ENCODE measurements around the gene PIP5K1B.
"Not testable (repeated sequence)": the region's sequence is repeated elsewhere in the genome, so short reads cannot be mapped to it uniquely, and the experiment has no call there.

Gene PIP5K1B, protein sequence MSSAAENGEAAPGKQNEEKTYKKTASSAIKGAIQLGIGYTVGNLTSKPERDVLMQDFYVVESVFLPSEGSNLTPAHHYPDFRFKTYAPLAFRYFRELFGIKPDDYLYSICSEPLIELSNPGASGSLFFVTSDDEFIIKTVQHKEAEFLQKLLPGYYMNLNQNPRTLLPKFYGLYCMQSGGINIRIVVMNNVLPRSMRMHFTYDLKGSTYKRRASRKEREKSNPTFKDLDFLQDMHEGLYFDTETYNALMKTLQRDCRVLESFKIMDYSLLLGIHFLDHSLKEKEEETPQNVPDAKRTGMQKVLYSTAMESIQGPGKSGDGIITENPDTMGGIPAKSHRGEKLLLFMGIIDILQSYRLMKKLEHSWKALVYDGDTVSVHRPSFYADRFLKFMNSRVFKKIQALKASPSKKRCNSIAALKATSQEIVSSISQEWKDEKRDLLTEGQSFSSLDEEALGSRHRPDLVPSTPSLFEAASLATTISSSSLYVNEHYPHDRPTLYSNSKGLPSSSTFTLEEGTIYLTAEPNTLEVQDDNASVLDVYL

DNA sequence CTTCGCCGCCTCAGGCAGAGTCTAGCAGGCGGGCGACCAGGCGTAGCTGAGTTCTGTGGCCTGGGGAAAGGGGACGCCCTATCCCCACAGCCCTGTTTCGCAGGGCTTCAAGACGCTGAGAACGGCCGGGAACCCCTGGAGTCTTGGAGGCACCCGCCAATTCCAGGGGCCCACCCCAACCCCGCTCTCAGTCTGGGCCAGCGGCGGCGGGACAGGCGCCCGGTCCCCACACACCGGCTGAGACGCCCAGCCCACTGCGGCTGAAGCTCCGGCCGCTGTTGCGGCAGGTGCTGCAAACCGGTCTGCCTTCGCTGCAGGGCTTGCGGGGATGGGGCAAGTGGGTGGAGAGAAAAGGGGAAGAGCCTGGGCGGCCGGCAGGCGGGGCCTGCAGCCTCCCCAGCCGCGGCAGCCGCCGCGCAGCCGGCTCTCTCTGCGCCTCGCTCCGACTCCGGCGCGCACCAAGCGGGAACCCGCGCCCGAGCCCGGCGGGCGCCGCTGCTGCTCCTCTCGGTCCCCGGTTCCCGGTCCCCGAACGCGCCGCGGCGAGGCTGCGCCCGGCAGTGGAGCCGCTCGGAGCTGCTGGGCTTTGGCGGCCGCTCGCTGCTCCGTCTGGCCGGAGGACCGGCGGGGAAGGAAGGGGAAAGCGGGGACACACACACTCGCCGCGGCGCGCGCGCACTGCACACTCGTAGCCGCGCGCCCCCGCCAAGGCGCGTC is at the start of gene PIP5K1B:
PIP5K1B (plus strand) TSS at position 427 of the 717 bp plus-strand sequence. CDS start 117,375 bp downstream, outside the sequence.
- DNase-seq, result peak; percentile 23

DNA sequence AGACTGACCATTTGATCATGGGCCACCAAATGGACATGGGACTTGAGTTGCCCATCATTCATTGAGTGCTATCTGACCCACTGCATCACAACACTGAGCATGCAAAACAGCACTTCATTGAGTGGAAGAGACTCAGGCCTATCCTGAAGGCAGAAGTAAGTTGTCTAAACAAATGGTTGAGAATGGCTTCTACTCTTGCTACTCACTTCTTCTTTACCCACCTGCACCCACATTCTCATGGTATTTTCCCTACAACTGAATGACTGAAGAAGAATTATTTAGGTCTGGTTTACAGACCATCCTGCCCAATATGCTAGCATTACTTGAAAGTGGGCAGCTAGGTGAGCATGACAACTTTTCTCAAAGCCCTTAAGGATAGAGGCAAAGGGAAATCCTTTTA is 41.0 kb upstream of the PIP5K1B start:
- DNase-seq, result no peak

DNA sequence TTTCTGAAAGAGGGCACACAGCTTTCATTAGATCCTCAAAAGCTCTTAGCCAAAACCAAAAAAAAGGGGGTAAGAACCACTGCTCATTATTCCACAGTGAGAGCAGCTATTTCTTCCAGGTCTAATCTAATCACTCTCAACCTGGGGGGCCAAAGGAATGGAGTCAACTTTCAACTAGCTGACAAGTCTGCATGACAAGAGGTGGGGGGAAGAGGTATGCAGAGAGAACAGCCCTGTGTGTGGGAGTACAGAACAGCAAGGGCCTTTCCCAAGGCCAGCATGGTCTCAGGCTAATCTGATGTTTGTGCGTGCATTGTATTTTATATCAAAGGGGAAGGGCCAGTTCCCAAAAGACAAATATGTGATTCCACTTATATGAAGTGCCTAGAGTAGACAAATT is 36.9 kb upstream of the PIP5K1B start:
- no peak for DNase-seq

DNA sequence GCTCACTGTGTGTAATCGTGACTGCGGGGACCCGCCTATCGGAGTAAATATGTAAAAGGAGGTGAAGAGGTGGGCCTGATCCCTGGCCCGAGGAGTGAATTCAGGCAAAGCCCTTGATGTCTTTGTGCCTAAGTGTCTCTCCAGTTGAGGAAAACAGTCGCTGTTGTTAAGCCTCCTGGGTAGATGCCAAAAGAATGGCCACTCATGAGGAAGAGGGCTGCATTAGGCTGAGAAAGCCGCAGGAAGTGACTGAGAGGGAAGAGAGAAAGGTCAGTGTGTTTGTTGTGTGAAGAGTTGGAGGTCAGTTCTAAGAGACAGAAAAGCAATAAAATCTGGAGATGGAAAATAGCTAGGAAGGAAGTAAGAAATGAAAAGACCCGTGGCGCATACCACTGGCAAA is 35.8 kb upstream of the PIP5K1B start:
- no peak for DNase-seq

DNA sequence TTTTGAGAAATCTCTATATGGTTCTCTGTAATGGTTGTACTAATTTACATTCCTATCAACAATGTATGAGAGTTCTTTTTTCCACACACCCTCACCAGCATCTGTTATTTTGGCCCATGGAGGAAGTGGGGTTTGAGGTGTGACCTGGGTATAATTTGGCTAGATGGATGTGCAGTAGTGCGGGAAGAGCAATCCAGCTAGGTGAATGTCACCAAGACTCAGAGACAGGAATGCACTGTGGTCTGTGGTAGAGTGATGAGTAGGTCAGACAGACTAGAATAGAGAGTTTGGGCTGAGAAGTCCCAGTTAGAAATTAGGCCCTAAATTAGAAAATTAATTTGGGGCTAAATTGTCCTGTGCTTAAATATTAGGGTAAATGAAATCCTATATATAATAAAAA is 32.8 kb upstream of the PIP5K1B start:
- no peak for DNase-seq

DNA sequence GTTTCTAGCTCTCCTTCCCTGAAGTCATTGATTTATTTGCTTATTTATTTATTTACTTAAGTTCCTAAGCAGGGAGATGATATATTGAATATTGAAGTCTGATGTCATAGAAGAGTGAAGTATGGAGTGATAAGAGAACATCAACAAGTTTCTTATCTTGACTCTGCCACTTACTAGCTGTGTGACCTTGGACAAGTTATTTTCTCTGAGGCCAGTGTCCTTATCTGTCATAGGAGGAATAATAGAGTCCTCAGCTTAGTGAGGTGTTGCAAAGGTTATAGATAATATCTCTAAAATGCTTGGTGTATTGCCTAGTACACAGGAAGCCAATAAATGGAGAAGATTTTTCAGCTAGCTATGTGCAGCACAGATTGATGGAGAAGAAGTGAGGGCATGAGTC is 32.4 kb upstream of the PIP5K1B start:
- DNase-seq, result no peak

DNA sequence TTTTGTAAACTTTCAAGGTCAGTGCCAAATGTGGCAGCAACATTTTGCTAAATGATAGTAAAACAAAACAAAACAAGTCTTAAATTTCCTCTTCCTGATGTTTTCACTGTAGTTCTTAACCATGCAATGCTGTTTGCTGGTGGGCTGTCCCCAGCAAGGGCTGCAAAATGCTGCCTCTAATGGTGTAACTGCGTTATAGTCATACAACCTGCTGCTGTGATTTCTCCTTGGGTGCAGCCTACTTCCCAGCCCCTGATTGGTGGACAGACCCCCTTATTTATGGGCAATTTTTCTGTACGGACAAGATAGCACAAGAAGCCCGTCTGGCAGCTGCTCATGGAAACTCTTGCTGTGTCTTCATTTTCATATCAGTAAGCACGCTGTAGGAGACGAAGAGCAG is 26.6 kb upstream of the PIP5K1B start:
- no peak for DNase-seq

DNA sequence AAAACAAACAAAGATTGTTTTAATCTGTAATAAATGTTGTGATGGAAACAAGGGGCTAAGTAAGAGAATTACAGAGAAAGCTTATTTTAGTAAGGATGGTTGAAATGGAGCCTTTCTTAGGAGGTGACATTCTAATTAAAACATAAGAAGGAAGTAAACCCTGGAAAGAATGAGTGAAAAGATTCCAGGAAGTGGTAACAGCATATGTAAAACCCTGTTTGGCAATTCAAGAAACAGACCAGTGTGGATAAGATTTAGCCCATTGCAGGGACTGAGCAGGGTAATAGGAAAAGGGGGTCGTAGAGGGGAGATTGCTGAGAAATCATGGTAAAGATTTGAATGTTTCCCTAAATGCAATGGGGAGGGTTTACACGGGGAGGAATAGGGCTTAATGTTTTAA is 21.6 kb upstream of the PIP5K1B start:
- DNase-seq, result no peak

DNA sequence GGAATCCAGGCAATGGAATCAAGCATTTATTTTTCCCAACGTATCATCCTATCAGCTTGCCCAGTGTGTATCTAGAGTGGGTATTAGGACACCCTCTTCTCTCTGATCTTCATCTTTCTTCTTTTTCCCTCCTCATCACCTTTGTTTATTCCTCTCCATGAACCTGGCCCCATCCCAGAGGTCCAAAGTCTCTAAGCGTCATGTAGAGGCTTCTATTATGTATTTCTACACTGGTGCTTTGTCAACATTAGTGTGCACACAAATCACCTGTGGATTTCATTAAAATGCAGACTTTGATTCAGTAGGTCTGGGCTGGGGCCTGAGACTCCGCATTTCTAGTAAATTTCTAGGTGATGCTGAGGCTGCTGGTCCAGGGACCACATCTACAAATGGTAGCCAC is 19.8 kb upstream of the PIP5K1B start:
- no peak for DNase-seq

DNA sequence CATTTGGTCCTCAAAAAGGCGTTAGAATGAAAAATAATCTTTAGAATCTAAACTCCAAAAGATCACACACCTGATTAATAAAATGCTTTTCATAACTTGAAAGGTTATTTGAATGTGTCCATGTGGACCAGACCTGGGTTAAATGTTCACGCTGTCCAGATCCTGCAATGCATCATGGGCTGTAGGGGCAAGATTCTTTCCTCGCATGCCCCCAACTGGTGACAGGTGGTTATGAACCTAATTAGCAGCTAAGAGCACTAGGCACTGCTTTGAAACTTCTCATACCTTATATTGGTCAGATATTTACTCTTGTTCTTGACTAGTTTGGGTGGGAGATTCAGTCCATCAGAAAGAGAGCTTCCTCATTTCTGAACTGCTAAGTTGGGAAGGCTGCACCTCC is 19.3 kb upstream of the PIP5K1B start:
- DNase-seq, result no peak

DNA sequence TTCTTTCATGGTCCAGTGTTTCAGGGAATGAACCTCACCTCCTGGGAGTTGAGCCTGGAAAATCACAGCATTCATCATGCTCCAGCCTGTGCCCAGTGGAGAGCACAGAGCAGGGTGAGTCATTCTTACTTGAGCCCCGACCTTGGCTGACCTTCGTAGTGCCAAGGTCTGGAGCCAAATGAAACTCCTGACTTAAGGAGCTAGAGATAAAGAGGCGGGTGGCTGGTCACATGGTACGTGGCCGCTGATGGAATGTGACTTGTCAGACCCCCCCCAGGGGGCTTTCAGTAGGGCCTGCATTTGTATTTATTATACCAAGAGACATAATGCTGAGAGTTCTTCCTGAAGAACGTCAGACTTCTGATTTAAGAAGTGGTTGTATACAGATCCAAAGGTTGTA is 15.0 kb upstream of the PIP5K1B start:
- no peak for DNase-seq

DNA sequence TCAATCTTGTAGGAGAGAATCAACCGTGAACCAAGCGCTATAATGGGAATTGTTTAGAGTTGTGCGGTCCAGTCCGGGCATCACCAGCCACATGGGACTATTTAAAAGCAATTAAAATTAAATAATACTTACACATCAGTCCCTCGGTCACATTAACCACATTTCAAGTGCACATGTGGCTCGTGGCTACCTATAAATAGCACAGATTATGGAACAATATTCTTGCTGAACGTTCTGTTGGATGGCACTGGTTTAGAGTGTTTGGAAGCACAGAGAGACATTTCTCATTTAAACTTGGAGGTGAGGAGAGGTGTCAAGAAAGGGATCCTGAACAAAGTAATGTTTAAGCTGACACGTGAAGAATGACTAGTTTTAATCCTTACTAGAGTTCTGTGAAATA is 12.5 kb upstream of the PIP5K1B start:
- DNase-seq, result no peak

DNA sequence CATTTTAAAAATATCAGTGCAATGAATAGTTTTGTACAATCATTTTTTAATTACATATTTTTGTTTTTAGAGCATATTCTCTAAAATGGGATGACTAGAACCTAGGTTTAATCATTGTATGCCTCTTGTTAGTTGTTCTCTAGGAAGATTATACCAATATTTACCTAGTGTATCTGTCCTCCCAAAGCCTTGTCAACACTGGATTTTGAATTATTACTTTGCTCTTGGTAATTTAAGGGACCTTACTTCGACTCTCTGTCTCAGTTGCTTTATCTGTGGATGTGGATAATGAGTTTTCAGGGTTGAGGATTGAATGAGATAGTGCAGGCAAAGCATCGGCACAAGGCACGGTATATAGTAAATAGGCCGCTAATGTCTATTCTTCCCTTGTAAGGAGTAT is 10.9 kb upstream of the PIP5K1B start:
- DNase-seq, result no peak

DNA sequence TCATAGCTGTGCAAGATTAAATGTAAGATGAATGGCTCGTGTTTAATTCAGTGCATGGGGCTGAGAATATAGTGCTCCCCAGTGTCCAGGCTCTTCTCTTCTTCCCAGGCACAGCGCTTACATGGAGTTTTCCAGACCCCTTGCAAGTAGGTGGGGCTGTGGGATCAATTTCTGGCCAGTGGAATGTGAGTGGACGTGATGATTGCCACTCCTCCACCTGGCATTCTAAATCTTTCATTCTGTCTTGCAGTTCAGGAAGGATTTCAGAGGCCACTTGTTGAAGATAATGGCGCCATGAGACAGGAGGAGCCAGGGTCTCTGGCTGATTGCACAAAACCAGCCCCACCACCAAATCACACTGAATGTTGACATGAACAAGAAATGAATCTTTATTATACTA is 7.2 kb upstream of the PIP5K1B start:
- no peak for DNase-seq

DNA sequence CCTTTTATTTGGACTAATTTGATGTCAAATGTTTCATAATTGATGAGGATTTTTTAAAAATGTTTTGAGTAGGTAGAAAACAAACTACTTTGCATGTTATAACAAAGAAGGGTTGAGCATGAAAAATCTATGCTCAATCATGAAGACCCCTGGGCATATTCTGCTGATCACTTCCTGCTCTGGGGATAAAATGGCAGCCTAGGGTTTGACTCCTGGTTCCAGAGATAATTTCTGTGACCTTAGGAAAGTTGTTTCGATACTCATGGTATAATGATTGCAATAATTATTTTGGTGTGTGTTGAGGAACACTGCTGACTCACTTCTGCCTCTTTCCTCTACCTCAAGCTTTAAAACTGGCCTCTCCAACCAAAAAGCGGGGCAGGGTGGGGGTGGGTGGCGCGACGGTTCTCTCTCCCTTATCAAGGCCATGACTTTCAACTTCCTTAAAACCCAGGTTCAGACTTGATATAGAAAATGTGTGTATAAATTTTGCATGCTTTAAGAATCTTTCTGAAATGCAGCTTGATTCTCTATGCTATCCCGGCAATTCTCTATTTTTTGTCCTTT is 6.0 kb upstream of the PIP5K1B start:
- no peak for DNase-seq

DNA sequence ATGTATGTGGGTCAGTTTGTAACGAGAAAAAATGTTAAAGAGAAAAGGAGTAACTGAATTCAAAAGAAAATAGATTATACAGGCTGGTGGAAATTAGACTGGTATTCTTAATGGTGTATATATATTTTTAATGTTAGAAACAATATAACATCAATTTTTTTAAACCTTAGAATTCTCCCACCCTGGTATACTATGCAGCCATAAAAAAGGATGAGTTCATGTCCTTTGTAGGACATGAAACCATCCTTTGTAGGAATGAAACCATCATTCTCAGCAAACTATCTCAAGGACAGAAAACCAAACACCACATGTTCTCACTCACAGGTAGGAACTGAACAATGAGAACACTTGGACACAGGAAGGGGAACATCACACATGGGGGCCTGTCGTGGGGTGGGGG is 5.4 kb upstream of the PIP5K1B start:
- DNase-seq, result not testable (repeated sequence)

DNA sequence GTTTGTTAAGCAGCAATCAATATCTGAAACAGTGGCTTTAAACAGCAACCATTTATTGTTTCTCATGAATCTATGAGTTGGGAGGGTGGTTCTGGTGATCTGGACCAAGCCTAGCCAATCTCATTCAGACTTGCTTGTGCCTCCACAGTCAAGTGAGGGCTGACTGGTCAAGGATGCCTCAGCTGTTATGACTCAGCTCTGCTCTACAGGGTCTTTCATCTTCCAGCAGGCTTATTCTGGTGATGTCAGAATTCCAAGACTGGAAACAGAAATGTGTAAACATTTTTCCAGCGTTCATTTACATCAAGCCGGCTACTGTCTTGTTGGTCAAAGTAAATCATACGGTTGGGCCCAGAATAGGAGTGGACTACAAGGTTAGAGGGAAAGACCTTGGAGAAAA is 2.5 kb upstream of the PIP5K1B start:
- DNase-seq, result no peak

DNA sequence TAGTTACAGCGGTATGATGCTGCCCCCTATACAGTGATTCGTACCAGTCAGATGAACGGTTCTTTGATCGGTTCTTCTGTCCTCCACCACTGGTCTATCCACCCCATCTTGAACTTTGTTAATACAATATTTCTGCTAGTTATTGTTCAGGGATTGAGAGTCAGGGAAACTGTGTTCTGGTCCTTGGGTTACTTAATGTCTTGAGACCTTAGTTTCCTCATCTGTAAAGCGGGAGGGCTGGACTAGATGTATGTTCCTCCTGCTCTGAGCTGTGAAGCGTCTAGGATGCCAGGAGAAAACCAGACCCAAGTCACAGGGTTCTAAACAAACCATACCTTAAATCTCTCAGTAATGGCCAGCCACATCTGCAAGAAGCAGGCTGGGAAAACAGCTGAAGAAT is 1.4 kb upstream of the PIP5K1B start:
- no peak for DNase-seq

DNA sequence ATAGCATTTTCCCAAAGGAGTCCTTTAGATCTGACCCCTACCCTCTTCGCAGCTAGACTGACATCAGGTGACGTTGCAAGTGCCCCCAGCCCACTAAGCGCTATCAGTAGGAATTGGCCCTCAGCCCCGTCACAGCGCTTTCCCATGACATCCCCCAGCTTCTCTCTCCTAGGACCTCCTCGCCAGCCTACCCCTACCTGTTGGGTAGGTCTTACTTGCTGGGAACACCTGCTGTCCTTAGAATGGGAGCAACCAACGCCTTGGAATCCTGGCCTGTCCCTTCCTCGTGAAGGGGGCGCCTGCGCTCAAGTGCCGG is 584 bp upstream of the PIP5K1B start:
- no peak for DNase-seq

DNA sequence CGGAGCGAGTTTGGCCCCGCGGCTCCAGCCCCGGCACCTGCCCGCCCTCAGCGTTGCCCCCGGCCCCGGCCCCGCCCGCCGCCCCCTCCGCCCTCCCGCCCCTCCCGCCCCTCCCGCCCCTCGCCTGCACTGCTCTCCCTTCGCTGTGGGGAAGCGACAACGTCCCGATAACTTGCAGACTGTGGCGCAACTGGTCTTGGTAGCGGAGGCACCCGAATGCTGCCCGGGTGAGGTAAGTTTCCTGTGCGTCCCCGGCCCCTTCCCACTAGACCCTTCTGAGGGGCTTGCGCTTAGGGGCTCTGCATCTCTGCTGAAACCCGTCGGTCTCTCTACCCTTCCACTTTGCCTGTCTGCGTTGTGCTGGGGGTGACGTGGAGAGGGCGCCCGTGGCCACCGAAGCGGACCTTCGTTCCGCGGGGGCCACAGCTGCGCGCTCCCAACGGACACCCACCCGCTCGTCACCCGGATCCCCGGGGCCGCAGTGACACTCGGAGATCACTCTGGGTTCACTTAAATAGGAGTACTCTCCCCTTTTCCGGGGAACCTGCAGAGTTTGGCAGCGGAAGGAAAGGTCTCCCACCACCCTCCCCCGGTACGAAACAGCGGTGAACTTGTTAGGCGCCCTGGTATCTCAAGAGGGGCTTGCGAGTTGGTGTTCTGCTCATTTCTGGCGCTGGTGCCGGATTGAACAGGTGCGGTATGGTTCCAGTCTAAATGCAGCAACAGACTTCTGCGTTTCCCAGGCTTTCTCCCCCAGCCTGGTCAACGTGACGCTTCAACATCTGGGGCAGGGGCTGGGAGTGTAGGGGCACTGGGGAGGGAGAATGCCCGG is 707 bp downstream of the PIP5K1B start:
- DNase-seq, result no peak

DNA sequence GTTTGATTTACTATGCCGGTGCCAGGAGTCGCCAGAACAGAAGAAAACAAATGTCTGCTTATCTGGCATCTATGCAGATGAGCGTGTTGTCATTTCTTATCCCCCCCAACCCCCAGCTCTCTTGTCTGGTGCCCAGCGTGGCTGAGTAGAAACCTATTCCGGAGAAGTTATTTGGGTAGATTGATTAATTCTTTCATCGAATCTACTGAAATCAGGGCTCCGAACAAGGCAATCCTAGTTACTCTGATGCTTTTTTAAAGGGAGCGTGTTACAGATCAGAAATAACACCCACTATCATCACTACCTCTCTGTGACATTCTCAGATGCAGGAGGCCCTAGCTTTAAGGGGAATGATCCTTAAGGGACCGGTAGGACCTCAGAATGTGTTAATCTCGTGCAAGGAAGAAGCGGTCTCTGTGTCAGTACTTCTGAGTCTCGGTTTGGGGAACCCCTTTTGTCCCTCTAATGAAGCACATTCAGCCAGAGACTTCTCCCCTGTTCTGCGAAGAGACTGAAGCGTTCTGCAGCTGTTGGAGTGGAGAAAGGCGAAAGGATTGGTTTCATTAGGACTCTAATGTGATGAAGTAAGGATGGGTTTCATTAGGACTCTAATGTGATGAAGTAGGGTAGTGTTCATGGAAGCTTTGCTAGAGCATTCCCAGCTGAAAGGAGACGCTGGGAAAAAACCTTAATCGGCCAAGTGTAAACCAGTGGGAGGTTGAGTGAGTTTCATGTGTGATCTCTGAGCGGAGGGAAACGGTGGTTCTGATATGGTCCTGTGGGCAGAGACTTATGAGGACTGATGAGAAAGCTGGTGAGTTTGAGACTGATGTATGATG is 1.5 kb downstream of the PIP5K1B start:
- DNase-seq, result no peak

DNA sequence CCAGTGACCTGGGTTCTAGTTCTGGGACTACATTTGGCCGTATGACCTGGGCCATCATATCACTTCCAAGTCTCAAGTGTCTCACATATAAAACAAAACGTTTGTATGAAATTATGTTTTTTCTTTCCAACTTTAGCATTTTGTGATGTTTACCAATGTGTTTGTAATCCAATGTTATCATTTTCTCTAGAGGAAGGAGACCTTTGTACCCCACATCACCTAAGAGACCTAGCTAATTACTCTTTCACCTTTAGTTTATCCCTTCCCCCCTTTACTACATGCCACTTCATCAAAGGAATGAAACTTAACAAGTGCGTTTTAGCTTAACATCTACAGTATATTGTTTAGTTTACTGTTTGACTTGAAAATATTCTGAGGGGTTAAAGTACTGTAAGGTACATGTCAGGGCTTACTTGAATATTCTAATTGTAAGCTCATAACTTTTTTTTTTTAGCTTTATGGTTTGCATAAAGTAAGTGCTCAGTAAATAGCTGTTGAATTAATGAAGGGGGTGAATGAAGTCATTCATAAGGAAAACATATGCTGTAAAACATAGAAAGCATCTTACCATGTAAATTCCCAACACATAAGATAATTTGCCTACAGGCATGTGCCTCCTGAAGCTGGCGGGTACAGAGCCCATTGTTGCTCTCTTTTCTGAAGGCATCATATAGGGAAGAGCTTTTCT is 2.9 kb downstream of the PIP5K1B start:
- DNase-seq, result no peak
